GM18498 (cell line): Measurements from ENCODE around the gene LCTL.

ENCODE experiments used
- ATAC-seq: cut with Tn5 transposase; IDR thresholded peaks from one replicate; pipeline ENCODE4 v1.9.1; 2021; ENCODE audit warnings: mild to moderate bottlenecking, moderate library complexity; ENCODE audit not compliant: unreplicated experiment

LCTL gene, protein sequence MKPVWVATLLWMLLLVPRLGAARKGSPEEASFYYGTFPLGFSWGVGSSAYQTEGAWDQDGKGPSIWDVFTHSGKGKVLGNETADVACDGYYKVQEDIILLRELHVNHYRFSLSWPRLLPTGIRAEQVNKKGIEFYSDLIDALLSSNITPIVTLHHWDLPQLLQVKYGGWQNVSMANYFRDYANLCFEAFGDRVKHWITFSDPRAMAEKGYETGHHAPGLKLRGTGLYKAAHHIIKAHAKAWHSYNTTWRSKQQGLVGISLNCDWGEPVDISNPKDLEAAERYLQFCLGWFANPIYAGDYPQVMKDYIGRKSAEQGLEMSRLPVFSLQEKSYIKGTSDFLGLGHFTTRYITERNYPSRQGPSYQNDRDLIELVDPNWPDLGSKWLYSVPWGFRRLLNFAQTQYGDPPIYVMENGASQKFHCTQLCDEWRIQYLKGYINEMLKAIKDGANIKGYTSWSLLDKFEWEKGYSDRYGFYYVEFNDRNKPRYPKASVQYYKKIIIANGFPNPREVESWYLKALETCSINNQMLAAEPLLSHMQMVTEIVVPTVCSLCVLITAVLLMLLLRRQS

DNA sequence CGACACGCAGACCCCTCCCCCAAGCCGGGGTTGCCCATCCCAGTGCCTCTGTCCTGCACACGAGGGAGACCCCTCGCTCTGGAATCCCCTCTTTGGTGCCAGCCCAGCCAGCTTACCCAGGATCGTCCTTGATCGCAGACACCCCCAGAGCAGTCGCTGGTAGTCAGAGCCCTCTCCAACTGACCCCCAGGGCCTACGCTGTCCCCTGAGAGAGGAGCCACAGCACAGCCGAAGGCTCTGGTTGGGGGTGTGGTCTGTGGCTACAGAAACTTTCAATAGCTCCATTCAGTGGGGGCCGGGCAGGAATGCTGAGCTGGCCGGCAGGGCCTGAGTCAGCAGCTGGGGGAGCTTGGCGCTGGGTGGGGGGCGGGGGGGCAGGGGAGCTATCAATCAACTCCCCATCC, at the start of gene LCTL:
Gene LCTL (minus strand): TSS at position 258 of the 404 bp plus-strand sequence. CDS start 633 bp downstream, outside the sequence.
- no peak for ATAC-seq

- no peak for ATAC-seq
Measured at GRCh38 chr15:66614951-66615760, 49.4 kb upstream of the LCTL start.

GRCh38 chr15:66614456-66614855, 48.7 kb upstream of the LCTL start:
- ATAC-seq = no peak

- ATAC-seq = no peak
Measured at GRCh38 chr15:66613743-66614142, 47.9 kb upstream of the LCTL start.

DNA sequence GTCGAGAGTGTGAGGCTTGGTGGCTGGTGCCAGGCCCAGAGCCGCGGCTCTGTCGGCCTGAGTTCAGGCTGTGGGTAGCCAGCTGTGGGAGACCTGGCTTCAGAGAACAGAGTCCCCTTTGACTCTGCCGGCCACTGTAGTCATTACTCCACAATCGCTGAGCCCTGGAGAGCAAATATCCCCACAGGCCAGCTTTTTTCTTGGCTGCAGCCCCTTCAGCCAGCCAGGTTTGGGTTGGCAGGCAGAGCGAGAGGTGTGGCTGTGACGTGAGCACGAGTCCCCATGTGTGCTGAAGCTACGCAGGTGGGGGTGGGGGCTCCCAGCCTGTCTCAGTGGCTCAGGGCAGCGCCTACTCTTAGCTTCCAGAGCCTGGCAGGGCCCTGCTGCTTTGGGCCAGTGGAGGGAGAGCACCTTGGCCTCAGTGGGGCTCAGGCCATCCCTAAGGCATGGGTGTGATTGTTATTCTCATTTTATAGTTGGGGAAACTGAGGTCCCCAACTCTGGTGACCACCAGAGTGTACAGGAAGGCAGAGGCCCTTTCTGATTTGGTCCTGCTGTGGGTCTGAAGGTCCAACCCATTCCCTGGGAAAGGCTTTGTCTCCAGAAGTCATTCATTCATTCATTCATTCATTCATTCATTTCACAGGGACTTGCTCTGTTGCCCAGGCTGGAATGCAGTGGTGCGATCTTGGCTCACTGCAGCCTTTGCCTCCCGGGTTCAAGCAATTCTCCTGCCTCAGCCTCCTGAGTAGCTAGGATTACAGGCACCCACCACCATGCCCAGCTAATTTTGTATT, 45.7 kb upstream of the LCTL start:
- no peak for ATAC-seq

- ATAC-seq = no peak
Measured at GRCh38 chr15:66609876-66610275, 44.1 kb upstream of the LCTL start.

DNA sequence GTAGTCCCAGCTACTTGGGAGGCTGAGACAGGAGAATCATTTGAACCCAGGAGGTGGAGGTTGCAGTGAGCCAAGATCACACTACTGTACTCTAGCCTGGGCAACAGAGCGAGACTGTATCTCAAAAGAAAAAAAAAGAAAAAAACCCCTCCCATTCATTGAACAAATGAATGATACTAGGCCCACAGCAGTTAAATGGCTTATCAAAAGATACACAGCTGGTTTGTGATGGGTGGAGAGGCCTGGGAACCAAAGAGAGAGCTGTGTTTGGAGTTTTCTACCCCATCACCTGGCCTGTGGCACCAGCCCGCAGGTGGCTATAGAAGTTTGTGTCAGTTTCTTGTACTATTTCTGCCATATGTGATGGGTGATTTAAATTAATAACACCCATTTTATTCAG, 43.1 kb upstream of the LCTL start:
- ATAC-seq = no peak

DNA sequence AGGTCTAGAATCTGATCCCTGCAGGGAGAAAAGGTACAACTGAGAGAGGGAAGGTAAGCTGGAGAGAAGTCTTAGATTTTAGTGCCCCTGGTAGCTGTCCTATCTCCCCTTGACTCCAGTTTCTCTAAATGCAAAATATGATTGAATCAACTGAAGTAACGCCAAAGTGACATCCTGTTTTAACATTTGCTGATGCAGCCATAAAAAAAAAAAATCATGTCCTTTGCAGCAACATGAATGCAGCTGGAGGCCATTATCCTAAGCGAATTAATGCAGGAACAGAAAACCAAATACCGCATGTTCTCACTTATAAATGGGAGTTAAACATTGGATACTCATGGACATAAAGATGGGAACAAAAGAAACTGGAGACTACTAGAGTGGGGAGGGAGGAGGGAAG, 42.4 kb upstream of the LCTL start:
- no peak for ATAC-seq

DNA sequence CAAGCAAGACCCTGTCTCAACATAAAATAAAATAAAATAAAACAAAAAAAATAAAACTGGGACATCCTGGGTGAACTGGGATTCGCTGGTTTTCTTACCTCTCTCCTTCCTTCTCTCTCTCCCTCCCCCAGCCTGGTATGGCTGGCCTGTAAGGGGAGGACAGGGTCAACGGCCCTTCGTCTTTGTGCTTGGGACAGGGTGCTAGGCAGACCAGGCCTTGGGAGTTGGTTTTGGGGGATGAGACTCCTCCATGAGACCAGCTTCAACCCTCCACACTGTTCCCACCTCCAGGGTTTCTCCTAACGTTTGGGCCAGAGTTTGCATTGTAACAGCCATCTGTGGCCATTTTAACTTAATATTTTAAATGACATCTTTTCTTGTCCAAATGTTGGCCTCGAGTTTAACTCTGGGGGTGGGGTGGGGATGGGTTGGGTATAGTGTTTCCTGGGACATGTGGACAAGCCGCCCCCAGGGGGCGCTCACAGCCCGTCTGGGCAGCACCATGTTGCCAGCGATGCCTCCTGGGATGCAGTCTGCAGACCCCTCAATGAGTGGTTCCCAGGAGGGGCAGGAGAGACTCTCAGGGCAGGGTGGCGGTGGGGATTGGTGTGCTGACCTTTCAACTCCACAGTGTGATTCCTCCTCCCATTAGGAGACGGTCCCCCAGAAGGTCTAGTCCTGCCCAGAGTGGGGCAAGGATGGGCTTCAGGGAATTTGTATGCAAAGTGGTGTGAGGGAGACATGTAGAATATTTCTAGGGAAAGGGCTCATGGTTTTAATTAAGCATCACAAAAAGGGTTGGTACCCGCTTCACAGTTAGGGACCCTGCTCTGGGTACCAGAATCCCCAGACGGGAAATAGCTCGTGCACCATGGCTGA, 37.7 kb upstream of the LCTL start:
- ATAC-seq = no peak

- ATAC-seq = no peak
Measured at GRCh38 chr15:66601521-66601920, 35.7 kb upstream of the LCTL start.

DNA sequence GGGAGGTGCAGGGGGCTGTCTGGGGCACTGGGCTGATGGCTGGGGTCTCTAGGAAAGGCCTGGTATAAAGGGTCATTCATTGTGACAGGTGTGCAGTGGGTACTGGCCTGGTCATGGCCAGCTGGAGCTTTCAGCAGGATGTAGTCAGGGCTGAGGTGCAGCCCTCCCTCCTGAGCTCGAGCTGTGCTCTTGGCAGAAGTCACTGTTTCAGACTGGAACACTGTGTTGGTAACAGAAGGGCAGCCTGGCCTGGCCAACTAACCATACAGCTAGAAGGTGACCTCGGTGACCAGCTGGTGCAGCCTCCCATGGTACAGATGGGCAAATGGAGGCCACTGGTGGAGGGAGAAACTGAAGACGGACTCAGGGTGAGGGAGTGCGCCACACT, 34.4 kb upstream of the LCTL start:
- no peak for ATAC-seq

GRCh38 chr15:66599536-66600239, 33.9 kb upstream of the LCTL start:
- ATAC-seq = no peak

DNA sequence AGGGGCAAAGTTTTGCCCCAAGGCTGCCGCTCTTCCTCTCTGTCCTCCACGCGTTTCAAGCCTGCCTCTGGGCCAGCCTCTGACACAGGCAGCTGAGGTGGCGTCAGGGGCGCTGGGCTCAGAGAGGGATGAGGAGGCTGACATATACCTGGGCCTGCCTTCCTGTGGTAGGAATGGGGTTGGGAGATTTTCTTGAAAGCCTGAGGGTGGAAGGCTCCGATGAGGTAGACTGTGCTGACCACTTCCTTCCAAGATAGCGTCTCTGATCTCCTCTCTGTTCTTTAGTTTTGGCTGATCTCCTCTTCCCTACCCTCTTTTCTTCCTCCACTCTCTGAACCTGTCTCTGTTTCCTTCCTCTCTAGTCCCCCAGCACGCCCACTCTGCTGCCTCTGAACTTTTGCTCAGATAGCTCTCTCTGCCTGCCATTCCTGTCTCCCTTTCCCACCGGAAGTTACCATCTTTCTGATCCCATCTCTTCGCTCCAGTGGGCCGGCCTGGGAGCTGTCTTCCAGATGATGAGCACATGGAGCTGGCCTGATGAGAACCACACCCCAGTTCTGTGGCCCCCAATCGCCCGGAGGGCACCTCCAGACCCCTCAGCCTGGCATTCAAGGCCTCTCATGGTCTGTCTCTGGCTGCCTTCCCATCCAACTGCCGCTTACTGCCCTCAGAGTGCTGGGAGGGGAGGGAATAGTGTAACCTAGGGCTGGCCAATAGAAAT, 32.5 kb upstream of the LCTL start:
- no peak for ATAC-seq

DNA sequence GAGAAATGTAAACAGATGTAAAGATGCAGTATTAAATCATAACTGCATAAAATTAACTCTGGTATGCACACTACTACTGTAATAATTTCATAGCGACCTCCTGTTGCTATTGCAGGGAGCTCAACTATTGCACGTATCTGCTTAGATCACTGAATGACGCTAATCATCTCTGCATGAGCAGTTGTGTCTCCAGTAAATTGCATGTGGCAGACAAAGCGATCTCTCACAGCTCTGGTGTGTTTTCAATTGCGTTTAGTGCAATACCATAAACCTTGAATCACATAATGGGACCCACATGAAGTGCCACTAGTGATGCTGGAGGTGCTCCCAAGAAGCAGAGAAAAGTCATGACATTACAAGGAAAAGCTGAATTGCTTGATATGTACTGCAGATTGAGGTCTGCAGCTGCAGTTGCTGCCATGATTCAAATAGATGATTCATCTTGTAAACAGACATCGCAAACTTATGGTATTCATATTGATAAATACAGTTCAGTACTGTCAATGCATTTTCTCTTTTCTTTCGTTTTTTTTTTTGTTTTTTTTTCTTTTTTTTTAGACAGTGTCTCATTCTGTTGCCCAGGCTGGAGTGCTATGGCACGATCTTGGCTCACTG, 30.2 kb upstream of the LCTL start:
- no peak for ATAC-seq

DNA sequence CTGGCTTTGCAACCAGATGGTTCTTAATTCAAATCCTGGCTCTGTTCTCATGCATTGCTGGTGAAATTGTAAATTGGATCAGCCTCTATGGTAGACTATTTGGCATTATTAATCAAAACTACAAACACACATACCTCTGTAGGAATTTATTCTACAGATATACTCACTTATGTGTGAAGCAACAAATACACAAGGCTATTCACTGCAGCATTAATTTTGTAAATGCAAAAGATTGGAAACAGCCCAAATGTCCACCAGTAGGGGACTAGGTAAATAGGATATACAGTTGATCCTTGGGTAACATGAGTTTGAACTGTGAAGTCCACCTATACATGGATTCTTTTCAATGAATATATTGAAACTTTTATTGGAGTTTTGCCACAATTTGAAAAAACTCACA, 29.5 kb upstream of the LCTL start:
- no peak for ATAC-seq

GRCh38 chr15:66594836-66595235, 29.0 kb upstream of the LCTL start:
- ATAC-seq = no peak

DNA sequence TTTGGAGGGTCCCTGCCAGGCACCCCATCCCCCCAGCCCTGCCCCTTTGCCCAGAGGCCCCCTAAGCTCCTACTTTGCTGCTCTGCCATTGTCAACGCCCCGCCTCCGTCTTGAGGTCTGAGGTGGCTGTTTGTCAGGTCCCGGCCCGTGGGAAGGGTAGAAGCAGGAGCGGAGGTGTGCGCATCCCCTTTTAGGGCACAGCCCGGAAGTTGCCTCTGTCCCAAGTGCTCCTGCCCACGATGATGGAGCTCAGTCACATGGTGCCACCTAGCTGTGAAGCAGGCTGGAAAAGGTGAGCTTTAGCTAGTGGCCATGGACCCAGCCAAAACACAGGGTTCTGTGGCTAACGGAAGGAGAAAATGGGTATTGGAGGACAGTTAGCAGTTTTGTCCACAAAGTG, 28.5 kb upstream of the LCTL start:
- no peak for ATAC-seq

- ATAC-seq = no peak
Measured at GRCh38 chr15:66593219-66593780, 27.5 kb upstream of the LCTL start.
